SW480 (cell line): Measurements from ENCODE around the gene P2RX6.
"Not testable (repeated sequence)": the region's sequence is repeated elsewhere in the genome, so short reads cannot be mapped to it uniquely, and the experiment has no call there.

Source experiments
- DNase-seq: peaks from one replicate; pipeline ENCODE4 v3.0.0-alpha.2; 2016; ENCODE audit warnings: low spot score

Gene P2RX6

DNA sequence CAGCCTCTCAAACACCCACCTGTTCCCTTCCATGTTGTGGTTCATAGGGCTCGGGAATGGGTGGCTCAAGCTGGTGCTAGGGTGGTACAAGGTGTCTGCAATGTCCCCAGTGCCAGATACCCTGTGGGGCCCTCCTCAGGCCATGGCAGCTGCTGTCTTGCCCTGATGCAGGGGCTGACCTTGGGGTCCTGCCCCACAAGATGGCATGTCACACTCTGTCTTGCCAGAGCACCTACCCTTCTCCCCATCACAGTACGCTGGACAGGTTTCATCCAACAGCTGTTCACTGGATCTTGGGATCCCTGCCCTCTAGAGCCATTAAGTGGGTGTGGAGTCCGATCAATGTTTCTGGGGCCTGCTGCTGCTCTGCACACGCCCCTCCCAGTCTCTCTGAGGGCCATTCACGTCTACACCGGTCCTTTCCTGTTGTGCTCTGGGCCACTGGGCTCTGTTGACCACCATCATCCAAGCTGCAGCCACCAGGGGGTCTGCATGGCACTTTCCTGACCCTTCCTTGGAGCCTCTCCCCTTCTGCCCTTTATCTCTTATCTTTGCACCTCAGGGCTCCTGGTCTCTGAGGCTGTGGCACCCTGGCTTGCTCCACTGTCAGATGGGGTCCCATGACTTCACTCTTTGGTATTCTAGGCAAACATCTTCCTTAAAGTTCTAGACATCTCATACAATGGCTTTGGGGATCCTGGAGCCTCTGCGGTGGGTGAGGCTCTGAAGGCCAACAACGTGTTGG is 37.9 kb downstream of the P2RX6 start:
- DNase-seq: no peak

- DNase-seq: no peak
Observed at GRCh38 chr22:21054046-21054713, 39.2 kb downstream of the P2RX6 start.

GRCh38 chr22:21054714-21055563 is 40.0 kb downstream of the P2RX6 start:
- no peak for DNase-seq

DNA sequence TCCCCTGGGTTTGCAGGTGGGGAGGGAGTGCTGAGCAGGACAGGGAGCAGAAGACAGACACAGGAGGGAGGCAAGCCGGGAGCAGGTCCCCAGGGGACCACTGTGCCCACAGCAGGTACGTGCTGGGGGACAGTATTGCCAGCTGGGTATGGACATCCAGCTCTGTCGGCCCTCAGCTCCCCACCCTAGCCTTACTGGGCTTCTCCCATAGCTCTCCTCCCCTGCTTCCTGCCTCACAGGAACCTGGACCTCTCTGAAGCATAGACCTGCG is 40.5 kb downstream of the P2RX6 start:
- no peak for DNase-seq

- DNase-seq: no peak
Observed at GRCh38 chr22:21055880-21056319, 40.9 kb downstream of the P2RX6 start.

DNA sequence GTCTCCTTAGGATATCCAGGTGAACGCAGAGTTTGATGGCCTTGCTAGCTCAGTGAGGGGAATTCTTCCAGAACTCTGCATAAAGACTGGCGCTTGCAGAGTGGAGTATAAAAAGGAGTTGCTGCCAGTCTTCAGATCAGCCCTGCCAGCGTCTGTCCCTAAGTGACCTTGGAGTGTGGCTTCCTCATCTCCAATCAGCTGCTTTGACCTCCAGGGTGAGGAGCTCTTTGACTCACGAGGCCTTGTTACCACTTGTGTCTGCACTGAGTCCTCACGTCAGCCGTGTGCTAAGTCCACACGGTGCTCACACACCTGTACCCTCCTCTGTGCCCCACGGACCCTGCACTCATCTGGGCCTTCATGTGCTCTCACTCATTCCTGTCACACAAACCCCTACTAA is 45.4 kb downstream of the P2RX6 start:
- DNase-seq: not testable (repeated sequence)

DNA sequence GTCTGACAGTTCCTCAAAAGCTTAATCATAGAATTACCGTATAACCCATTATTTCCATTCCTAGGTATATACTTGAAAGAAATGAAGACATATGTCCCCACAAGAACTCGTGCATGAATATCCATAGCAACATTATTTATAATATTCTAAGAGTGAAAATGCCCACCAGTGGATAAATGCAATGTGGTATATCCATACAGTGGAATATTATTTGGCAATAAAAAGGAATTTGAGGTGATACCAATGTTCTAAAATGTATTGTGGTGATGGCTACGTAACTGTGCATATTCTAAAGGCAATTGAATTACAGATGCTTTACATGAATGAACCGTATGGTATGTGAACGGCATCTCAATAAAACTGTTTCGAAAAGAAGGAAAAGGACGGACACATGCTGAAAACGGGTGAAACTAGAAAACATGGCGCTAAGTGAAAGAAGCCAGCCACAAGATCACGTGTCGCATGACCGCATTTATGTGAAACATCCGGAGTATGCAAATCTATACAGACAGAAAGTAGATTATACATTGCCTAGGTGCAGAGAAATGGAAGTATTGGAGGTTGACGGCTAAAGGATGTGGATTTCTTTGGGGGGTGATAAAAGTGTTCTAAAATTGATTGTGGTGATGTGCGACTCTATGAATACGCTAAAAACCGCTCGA is 46.8 kb downstream of the P2RX6 start:
- DNase-seq: not testable (repeated sequence)

DNA sequence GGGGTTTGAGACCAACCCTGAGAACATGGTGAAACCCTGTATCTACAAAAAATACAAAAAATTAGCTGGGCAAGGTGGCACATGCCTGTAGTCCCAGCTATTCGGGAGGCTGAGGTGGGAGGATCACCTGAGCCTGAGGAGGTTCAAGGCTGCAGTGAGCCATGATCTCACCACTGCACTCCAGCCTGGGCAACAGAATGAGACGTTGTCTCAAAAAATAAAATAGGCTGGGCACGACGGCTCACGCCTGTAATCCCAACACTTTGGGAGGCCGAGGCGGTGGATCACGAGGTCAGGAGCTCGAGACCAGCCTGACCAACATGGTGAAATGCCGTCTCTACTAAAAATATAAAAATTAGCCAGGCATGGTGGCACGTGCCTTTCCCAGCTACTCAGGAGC is 49.5 kb downstream of the P2RX6 start:
- not testable (repeated sequence) for DNase-seq

GRCh38 chr22:21064917-21065864 is 50.2 kb downstream of the P2RX6 start:
- DNase-seq: no peak

GRCh38 chr22:21067075-21067900 is 52.3 kb downstream of the P2RX6 start:
- no peak for DNase-seq

DNA sequence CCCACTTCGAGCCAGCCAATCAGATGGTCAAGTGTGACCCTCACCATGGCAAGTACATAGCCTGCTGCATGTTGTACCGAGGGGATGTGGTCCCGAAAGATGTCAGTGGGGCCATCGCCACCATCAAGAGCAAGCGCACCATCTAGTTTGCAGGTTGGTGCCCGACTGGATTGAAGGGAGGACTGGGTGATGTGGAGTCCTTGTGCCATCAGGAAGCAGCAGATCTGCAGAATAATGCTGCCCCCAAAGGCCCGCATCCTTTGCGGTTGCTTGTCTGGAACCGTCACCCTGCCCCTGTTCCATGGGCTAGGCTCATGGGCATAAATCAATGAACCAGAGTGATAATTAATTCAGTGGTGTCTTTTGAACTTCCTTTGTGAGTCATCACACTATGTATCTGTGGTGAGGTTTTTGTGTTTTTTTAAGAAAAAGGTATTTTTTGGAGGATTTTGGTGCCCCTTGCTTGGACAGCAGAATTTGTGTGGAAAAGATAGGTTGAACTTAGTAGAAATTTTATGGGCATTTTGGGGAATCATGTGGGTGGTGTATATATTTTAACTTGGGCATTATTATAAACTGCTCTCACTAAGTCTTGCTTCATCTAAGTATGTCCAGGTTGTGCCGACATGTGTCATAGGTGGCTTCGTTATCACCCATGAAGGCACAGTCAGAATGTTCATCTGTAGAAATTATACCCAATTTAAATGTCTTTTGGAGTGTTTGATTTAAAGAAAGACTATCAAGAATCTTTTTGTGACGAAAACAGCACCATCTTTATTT is 53.1 kb downstream of the P2RX6 start:
- DNase-seq: peak; percentile 32

- no peak for DNase-seq
Observed at GRCh38 chr22:21068681-21069276, 53.8 kb downstream of the P2RX6 start.

GRCh38 chr22:21069375-21069774 is 54.4 kb downstream of the P2RX6 start:
- no peak for DNase-seq

GRCh38 chr22:21070690-21071615 is 56.0 kb downstream of the P2RX6 start:
- no peak for DNase-seq

DNA sequence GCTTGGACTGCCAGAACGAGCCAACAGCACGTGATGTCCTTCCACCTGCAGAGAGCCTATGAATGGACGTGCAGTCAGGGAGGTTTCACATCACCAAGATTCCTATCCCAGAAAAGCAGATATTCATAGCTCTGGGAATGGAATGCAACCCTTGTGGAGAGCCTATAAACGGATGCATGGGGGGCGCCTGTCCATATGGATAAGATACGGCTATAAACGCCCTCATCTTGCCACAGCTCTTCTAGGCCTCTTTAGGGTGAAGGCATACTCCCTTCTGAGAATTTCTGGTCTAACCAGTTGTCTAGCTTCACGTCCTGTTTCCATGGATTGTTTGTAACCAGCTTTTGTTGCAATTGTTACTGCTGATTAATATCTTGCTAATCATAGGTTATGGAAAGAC is 56.8 kb downstream of the P2RX6 start:
- DNase-seq: not testable (repeated sequence)

DNA sequence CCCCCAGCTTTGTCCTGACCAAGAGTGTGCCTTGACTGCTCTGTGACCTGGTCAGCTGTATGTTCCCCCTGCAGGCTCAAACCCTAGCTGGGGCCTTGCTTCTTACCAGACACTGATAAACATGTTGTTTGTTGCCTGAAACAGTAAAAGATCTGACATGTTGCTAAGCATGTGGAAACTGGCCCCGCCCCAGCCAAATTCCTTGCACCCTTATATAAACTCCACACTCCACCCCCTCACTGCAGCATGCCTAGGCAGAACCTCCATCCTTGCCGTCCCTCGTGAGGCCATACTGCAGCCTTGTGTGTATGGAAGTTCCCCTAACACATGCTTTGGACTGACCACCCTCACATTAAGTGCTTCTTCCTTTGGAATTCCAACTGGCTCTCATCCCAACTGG is 58.1 kb downstream of the P2RX6 start:
- DNase-seq: no peak

- DNase-seq: no peak
Observed at GRCh38 chr22:21073482-21073881, 58.5 kb downstream of the P2RX6 start.

- DNase-seq: peak; percentile 11
Observed at GRCh38 chr22:21074102-21074715, 59.2 kb downstream of the P2RX6 start.
